ENCODE measurements around the gene FTSJ3.
A peak's percentile ranks its signal among the peaks of the same experiment; 100 is the strongest.

FTSJ3 gene

DNA sequence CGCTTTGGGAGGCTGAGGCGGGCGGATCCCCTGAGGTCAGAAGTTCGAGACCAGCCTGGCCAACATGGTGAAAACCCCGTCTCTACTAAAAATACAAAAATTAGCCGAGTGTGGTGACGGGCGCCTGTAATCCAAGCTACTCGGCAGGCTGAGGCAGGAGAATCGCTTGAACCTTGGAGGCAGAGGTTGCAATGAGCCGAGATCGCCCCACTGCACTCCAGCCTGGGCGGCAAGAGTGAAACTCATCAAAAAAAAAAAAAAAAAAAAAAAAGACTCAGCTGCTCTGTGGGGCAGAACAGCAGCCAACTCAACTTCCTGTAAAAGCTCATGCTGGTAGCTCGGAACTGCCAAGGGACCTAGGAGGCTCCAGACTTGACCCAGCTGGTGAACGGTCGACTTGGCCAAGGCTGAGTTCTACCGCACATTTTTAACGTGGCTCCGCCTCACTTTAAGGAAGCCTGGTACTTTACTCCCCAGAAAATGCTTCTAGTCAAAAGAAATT is 16.0 kb upstream of the FTSJ3 start:
- peak; percentile 69 for DNase-seq

- DNase-seq = peak; percentile 100
Measured at GRCh38 chr17:63842540-63843386, 15.3 kb upstream of the FTSJ3 start, which contains the start of gene SMARCD2. SMARCD2 (minus strand) TSS chr17:63842685; CDS start chr17:63842674, 11 bp downstream.

DNA sequence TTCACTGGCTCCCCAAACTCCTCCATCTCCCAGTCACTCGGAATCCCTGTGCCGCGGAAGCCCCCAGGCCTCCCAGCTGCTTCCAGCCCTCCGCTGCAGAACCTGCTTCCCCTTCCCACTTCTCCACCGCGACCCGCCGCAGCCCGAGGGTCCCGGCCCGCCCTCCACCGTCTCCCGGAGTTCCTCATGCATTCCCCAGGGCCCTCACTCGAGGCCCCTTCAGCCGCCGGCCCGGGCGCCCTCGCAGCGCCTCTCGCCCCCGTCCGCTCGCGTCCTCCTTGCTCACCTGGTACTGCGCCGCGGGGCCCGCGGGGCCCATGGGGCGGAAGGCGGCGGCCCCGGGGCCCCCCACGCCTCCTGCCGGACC is 14.7 kb upstream of the FTSJ3 start:
- peak; percentile 74 for DNase-seq

DNA sequence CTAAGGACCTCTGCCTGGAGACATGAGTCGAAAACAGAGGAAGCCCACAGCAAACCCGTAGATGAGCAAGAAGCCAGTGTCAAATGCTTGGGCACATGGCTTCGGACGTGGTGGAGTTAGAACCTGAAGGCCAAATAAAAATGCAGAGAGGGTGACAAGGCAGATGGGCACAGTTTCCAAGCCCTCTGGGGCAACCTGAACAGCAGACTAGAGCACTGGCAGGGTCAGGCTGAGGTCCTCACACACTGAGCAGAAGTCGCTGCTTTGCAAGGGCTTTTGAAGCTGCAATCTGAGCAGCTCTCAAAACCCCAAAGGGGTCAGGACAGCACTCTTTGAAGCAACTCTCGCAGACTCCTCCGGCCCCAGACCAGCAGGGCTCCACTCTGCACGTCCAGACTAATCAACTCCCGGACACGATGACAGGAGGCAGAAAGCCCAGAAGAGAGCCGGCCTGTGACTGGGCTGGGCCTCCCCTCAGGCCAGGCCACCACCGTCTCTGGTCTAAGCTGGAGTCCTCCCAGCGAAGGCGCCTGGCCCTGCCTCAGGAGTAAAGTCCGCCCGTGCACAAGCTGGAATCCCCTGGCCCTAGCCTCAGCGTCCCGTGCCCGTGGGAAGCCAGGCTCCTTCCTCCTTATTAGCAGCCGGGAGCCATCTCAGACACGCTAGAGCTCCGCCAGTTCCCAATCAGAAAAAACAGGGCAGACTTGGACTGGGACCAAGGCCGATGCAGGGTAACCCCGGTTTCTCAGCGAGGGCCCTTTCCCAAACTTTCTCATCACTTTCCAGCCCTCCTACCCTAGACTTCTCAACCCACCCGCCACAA is 14.1 kb upstream of the FTSJ3 start:
- DNase-seq = peak; percentile 46

DNA sequence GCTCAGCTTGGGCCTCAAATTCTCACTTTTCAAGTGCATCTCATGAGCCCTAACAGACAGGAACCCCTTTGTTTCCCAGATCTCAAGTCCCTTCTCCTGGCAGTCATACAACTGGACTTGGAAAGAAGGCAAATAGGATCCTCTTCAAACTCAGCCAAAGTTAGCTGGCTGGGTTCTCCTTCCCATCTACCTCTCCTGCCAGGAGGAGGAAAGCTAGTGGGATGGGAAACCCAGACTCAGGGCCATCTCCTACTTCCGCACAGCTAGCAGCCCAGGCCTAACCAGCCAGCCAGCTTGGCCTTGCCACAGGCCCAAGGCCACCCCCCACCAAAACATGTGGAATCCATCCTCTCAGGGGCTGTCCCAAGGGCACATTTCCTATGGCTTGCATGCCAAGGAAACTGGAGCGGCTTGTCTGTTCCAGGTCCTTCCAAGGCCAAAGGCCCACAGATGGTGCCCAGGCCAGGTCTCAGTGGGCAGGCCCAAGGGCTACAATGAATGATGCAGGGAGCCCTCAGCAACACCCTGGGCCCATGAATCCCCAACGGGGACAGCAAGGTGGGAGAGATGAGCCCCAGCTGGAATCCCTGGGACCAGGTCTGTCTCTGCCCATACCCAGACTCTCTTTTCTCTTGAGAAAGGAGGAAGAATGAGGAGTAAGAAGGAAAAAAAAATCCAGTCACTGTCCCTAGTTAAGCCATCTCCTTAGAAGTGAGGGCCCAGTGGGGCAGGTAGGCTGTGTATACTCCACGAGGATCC is 13.3 kb upstream of the FTSJ3 start:
- no peak for DNase-seq

GRCh38 chr17:63838631-63839171 is 11.2 kb upstream of the FTSJ3 start:
- peak; percentile 13 for DNase-seq

DNA sequence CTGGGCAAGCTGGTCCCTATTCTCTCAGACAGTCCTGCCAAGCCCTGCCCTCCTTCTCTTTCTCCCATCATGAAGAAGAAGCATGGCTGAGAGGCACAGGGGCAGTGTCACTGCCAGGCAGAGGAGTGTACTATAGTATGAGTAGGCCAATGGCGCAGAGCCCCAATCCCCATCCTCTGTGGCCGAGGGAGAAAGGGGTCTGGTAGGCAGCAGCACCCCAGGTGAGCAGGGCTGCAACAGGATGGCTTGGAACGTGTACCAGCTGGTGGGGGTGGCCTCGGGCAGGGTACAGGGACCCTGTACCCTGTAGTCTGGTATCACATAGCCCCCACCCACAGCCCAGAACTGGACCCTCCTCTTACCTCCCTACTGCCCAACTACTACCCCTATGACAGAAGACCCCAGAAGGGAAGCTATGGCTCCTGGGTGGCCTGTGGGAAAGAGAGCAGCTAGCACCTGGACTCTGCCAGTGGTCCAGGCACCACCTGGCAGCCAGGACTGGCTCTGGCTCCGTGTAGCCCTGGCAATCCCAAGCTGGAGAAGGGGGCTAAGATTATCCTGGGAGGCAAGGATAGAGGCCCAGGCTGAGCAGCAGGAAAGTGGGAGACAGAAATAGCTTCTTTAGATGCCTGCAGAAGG is 10.6 kb upstream of the FTSJ3 start:
- no peak for DNase-seq

- no peak for DNase-seq
Measured at GRCh38 chr17:63837480-63837879, 10.0 kb upstream of the FTSJ3 start.

DNA sequence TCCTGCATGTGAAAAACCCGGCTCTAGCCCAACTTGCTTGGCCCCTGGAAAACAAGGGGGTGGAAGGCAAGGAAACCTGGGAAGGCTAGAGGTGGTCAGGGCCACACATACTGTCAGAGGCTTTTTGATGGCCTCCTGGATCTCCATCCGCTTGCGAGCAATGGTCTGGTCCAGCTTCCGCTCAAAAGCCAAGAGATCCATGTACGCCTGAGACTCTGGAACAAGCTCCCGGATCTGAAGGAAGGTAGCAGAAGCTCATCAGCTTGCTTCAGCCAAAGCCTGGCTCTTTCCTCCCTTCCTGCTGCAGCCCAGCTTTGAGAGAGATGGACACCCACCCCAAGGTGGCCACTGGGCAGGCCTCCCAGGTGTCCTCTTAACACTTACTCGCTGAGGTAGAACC is 9.3 kb upstream of the FTSJ3 start:
- DNase-seq = no peak

DNA sequence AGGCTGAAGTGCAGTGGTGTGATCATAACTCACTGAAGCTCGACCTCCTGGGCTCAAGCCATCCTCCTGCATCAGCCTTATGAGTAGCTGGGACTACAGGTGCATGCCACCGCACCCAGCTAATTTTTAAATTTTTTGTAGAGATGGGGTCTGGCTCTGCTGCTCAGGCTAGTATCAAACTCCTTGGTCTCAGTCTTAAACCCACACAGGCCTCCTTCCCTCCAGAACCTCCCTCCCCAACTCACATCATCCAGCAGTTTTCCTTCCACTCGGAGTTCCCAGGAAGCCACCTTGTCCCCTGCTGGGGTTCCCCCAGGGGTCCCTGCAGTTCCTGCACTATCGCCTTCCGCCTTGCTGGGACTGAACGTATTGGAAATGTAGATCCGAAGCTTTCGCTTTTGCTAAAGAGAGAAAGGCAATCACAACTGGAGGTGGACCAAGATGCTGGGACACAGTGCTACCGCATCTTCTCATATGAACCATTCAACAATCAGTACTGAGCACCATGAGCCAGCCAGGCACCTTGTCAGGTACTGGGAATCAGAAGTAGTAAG is 7.8 kb upstream of the FTSJ3 start:
- DNase-seq = no peak

GRCh38 chr17:63834431-63835166 is 7.1 kb upstream of the FTSJ3 start:
- peak; percentile 89 for DNase-seq

- DNase-seq = no peak
Measured at GRCh38 chr17:63833741-63834373, 6.4 kb upstream of the FTSJ3 start.

GRCh38 chr17:63833026-63833740 is 5.7 kb upstream of the FTSJ3 start:
- DNase-seq = no peak

DNA sequence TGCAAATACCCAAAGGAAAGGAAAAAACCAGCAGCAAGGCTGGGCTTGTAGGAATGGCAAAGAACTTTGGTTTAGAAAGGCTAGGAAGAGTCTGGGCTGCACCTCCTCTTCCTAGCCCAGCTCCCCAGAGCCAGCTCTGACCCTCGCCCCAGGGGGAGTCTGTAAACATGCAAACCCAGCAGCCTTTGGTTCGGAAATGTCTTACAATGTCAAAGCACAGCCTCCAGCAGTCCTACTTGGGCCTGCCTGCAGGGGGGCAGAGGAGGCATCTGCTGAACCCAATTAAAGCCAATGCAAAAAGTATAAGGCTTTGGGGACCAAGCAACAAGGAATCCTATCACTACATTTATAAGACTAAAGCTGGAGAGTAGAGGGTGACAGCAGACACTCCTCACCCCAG is 5.0 kb upstream of the FTSJ3 start:
- peak; percentile 19 for DNase-seq

- DNase-seq = no peak
Measured at GRCh38 chr17:63832014-63832413, 4.6 kb upstream of the FTSJ3 start.

- DNase-seq = no peak
Measured at GRCh38 chr17:63831505-63831904, 4.0 kb upstream of the FTSJ3 start.

- peak; percentile 11 for DNase-seq
Measured at GRCh38 chr17:63830904-63831491, 3.5 kb upstream of the FTSJ3 start.

DNA sequence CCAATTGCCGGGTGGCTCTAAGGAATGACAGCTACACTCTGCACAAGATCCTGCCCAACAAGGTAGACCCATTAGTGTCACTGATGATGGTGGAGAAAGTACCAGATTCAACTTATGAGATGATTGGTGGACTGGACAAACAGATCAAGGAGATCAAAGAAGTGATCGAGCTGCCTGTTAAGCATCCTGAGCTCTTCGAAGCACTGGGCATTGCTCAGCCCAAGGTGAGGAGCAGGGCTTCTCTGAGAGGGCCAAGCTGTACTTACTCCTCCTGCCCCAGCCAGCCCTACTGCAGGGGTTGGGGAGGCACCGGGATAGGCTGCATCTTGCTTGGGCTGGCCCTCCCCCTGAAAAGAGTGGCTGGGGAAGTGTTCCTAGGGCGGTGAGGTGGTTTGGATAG is 2.8 kb upstream of the FTSJ3 start:
- DNase-seq = no peak

DNA sequence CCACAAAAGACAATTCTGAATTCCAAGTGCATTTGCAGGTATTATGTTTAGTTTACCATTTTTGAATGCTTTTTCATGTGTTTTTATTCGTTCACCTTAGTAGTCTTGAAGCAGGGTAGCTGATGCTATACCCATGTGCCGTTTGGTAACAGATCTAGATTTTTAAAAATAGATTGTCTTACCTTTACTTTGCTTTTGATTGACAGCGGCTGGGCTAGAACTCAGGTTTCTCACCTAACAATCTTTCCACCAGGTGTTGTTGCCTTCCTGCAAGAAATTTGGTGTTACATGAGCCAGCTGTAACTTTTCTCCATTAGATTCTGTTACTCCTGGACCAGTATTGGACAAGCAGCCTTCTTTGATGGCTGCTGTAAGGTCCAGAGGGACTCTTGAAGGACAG is 1.5 kb upstream of the FTSJ3 start:
- DNase-seq = no peak

- DNase-seq = no peak
Measured at GRCh38 chr17:63827801-63828221, 348 bp upstream of the FTSJ3 start.

Data from DMS53 (cell line).